PC-3 (cell line): ENCODE data around the gene MOK. TPM values are rescaled to one million over a fixed set of nuclear protein-coding genes. Genes with fewer than 3 reads are reported as not detected.
A peak's percentile ranks its signal among the peaks of the same experiment; 100 is the strongest.

Source experiments
- ATAC-seq: fragments of 200-7000 bp; cut with Tn5 transposase; 2 replicates; pipeline ENCODE4 v1.9.1; 2020; ENCODE audit warnings: mild to moderate bottlenecking, moderate library complexity
- BruUV-seq: library from RNA; stranded (reverse); fragments of 400-500 nt; replicated peaks from 2 replicates; lab custom pipeline; 2021; lab: Mats Ljungman, UMichigan
- CTCF ChIA-PET: fragments of 300-600 bp; sonication (Branson Sonifier 250); formaldehyde crosslinking; loops from one replicate; lab custom pipeline; 2022; ENCODE audit warnings: antibody characterized with exemption; lab: Charles Lee
- POLR2A ChIA-PET: fragments of 300-600 bp; sonication (Branson Sonifier 250); formaldehyde crosslinking; loops from one replicate; lab custom pipeline; 2022; ENCODE audit warnings: antibody characterized with exemption; ENCODE audit not compliant: unreplicated experiment; lab: Charles Lee
- DNase-seq: peaks from one replicate; pipeline ENCODE4 v3.0.0-alpha.2; 2015
- H2AFZ ChIP-seq: fragments of 300-600 bp; sonication (generic); 2 replicates; pipeline ENCODE4 v1.6.0; 2016; ENCODE audit warnings: antibody characterized with exemption, low read length
- H3F3A ChIP-seq: fragments of 300-600 bp; sonication (generic); one replicate; pipeline ENCODE4 v1.6.0; 2017; ENCODE audit warnings: antibody characterized with exemption, low read length, control low read depth, mild to moderate bottlenecking; ENCODE audit not compliant: unreplicated experiment
- H3K27ac ChIP-seq: fragments of 300-600 bp; sonication (generic); 2 replicates; pipeline ENCODE4 v1.5.1; 2016; ENCODE audit warnings: mild to moderate bottlenecking, low read length
- H3K27me3 ChIP-seq: fragments of 300-600 bp; sonication (generic); 2 replicates; pipeline ENCODE4 v1.6.1; 2016; ENCODE audit warnings: low read length, mixed read lengths
- H3K36me3 ChIP-seq: fragments of 300-600 bp; sonication (generic); 2 replicates; pipeline ENCODE4 v1.6.1; 2016; ENCODE audit warnings: low read depth, mixed run types, low read length, mixed read lengths
- H3K4me1 ChIP-seq: fragments of 300-600 bp; sonication (generic); 2 replicates; pipeline ENCODE4 v1.5.1; 2016; ENCODE audit warnings: low read length; ENCODE audit not compliant: insufficient read depth
- H3K4me2 ChIP-seq: fragments of 300-600 bp; sonication (generic); 2 replicates; pipeline ENCODE4 v1.6.0; 2016; ENCODE audit warnings: low read length
- H3K4me3 ChIP-seq: fragments of 300-600 bp; sonication (generic); 2 replicates; pipeline ENCODE4 v1.5.1; 2016; ENCODE audit warnings: mild to moderate bottlenecking, low read length, mixed read lengths
- H3K79me2 ChIP-seq: fragments of 300-600 bp; sonication (generic); 2 replicates; pipeline ENCODE4 v1.6.1; 2017; ENCODE audit warnings: low read length, mixed read lengths
- H3K9ac ChIP-seq: fragments of 300-600 bp; sonication (generic); 2 replicates; pipeline ENCODE4 v1.6.0; 2016; ENCODE audit warnings: mild to moderate bottlenecking, low read length
- H3K9me2 ChIP-seq: fragments of 300-600 bp; sonication (generic); replicated peaks from 2 replicates; pipeline ENCODE4 v1.6.1; 2016; ENCODE audit warnings: mixed run types, low read length, mixed read lengths
- H3K9me3 ChIP-seq: fragments of 300-600 bp; sonication (generic); 2 replicates; pipeline ENCODE4 v1.6.1; 2016; ENCODE audit warnings: low read length, mixed read lengths
- H4K20me1 ChIP-seq: fragments of 300-600 bp; sonication (generic); 2 replicates; pipeline ENCODE4 v1.6.1; 2016; ENCODE audit warnings: low read length, mixed read lengths
- CTCF ChIP-seq: fragments of 300-600 bp; sonication (generic); conservative IDR thresholded peaks from 2 replicates; pipeline ENCODE4 v1.5.1; 2017; ENCODE audit warnings: antibody characterized with exemption, low read depth, mild to moderate bottlenecking, low read length
- EZH2 ChIP-seq: fragments of 300-600 bp; sonication (generic); IDR thresholded peaks from one replicate; pipeline ENCODE4 v1.6.1; 2017; ENCODE audit warnings: antibody characterized with exemption, mild to moderate bottlenecking, low read length; ENCODE audit not compliant: unreplicated experiment
- EZH2phosphoT487 ChIP-seq: fragments of 300-600 bp; sonication (generic); IDR thresholded peaks from 2 replicates; pipeline ENCODE4 v1.6.1; 2018; ENCODE audit warnings: mild to moderate bottlenecking, antibody characterized with exemption, low read length, borderline replicate concordance
- intact Hi-C: fragments of 100-400 bp; cut with micrococcal nuclease; formaldehyde crosslinking; loops from 2 replicates; pipeline ENCODE4 v1.9.0; 2023
- total RNA-seq: library from RNA; depleted of rRNA; stranded (reverse); fragments of >200 nt; gene quantifications from 2 replicates; pipeline ENCODE4 v1.2.3, GENCODE V29; 2014

MOK gene
- total RNA-seq, 1 experiment from 2014 or later = 108 TPM

- no peak overlapping the region for H3K4me2 ChIP-seq
- intact Hi-C loops = no loop called here
- peaks cover 19% of the 10 kb centered on the region; the same call in 1 of the 2 replicates for H3K79me2 ChIP-seq
These were observed 65.7 kb downstream of the MOK start for GRCh38 chr14:102239231-102239630.

GRCh38 chr14:102238766-102239165 is 66.2 kb downstream of the MOK start:
- no peak overlapping the region for H3K4me3 ChIP-seq
- no peaks in the 10 kb centered on the region for H3K36me3 ChIP-seq
- no peak overlapping the region for H3K9ac ChIP-seq
- no peaks in the 10 kb centered on the region for H3K9me2 ChIP-seq
- no peaks in the 10 kb centered on the region for H3K9me3 ChIP-seq
- intact Hi-C loops = no loop called here
- H2AFZ ChIP-seq = no peak overlapping the region
- BruUV-seq = no TSS peak
- ATAC-seq (no peak), DNase-seq (no peak)
- H4K20me1 ChIP-seq = no peaks in the 10 kb centered on the region
- peaks cover 12% of the 10 kb centered on the region for H3K4me1 ChIP-seq
- H3F3A ChIP-seq = no peaks in the 10 kb centered on the region
- TF ChIP-seq EZH2phosphoT487 (no peak), CTCF (no peak), EZH2 (no peak)
- H3K4me2 ChIP-seq = no peak overlapping the region
- ChIA-PET CTCF (interaction anchor here (0.6 kb wide), 1 partner anchor 75 kb away, joined by 4 read pairs; no protein-coding TSS in a partner anchor), POLR2A (no interaction called here)
- peaks cover 22% of the 10 kb centered on the region; the same call in 1 of the 2 replicates for H3K79me2 ChIP-seq
- H3K27ac ChIP-seq = peak overlapping the region; percentile 5; the same call in 1 of the 2 replicates
- no peaks in the 10 kb centered on the region for H3K27me3 ChIP-seq

More at GRCh38 chr14:102239231-102239630, 65.7 kb downstream of the MOK start:
- no peak for DNase-seq
- ChIA-PET CTCF (no interaction called here), POLR2A (no interaction called here)
- TF ChIP-seq EZH2 = no peak
- H3K9me2 ChIP-seq = no peaks in the 10 kb centered on the region
- no peaks in the 10 kb centered on the region for H3F3A ChIP-seq
- no peaks in the 10 kb centered on the region for H3K36me3 ChIP-seq
- no peaks in the 10 kb centered on the region for H4K20me1 ChIP-seq
- H3K9me3 ChIP-seq = no peaks in the 10 kb centered on the region
- no peak for ATAC-seq
- H3K9ac ChIP-seq = no peak overlapping the region
- H3K4me3 ChIP-seq = no peak overlapping the region
- no peaks in the 10 kb centered on the region for H3K27me3 ChIP-seq
- no peak overlapping the region for H2AFZ ChIP-seq
- H3K4me1 ChIP-seq = peaks cover 12% of the 10 kb centered on the region
- BruUV-seq = no TSS peak
- H3K27ac ChIP-seq = no peak overlapping the region

- ATAC-seq (no peak), DNase-seq (peak; percentile 16)
- Histone ChIP-seq H3K4me3 (no peak overlapping the region), H3K27ac (peak overlapping the region; percentile 37; the same call in 1 of the 2 replicates), H3K79me2 (peaks cover 23% of the 10 kb centered on the region; the same call in 1 of the 2 replicates), H3K36me3 (peaks cover 4% of the 10 kb centered on the region; the same call in 1 of the 2 replicates), H3K4me1 (peaks cover 12% of the 10 kb centered on the region), H2AFZ (no peak overlapping the region), H3K9ac (no peak overlapping the region), H3F3A (no peaks in the 10 kb centered on the region), H3K27me3 (no peaks in the 10 kb centered on the region), H4K20me1 (no peaks in the 10 kb centered on the region), H3K9me2 (no peaks in the 10 kb centered on the region), H3K4me2 (no peak overlapping the region), H3K9me3 (no peaks in the 10 kb centered on the region)
- intact Hi-C loops = no loop called here
- ChIA-PET POLR2A (no interaction called here), CTCF (interaction anchor here (0.6 kb wide), 1 partner anchor 76 kb away, joined by 4 read pairs; no protein-coding TSS in a partner anchor)
- no TSS peak for BruUV-seq
- TF ChIP-seq CTCF = no peak
- no peak for TF ChIP-seq EZH2
- no peak for TF ChIP-seq EZH2phosphoT487
These were observed 66.8 kb downstream of the MOK start for GRCh38 chr14:102238131-102238530.
